Activated T-cell treated with anti-CD3 and anti-CD28 coated beads for 24 hours (primary cell): ENCODE data around the gene MTIF3.

Source experiments
- DNase-seq: peaks from one replicate; pipeline ENCODE4 v3.0.0-alpha.2; 2020; ENCODE audit warnings: low read depth

MTIF3 gene

GRCh38 chr13:27449936-27450828, at the start of gene MTIF3:
MTIF3 (minus strand) TSS chr13:27450564; CDS start chr13:27440448, 10,116 bp downstream.
- DNase-seq: peak; percentile 94

- no peak for DNase-seq
Measured at GRCh38 chr13:27497563-27498230, 47.3 kb upstream of the MTIF3 start.

GRCh38 chr13:27496536-27497273, 46.3 kb upstream of the MTIF3 start:
- DNase-seq: no peak

GRCh38 chr13:27496006-27496405, 45.6 kb upstream of the MTIF3 start:
- DNase-seq: no peak

- no peak for DNase-seq
Measured at GRCh38 chr13:27495551-27495950, 45.2 kb upstream of the MTIF3 start.

- DNase-seq: no peak
Measured at GRCh38 chr13:27493981-27494380, 43.6 kb upstream of the MTIF3 start.

- DNase-seq: no peak
Measured at GRCh38 chr13:27489456-27489855, 39.1 kb upstream of the MTIF3 start.

- DNase-seq: no peak
Measured at GRCh38 chr13:27487776-27488175, 37.4 kb upstream of the MTIF3 start.

- no peak for DNase-seq
Measured at GRCh38 chr13:27483421-27483820, 33.1 kb upstream of the MTIF3 start.

- DNase-seq: no peak
Measured at GRCh38 chr13:27482983-27483382, 32.6 kb upstream of the MTIF3 start.

GRCh38 chr13:27481766-27482165, 31.4 kb upstream of the MTIF3 start:
- DNase-seq: no peak

- DNase-seq: no peak
Measured at GRCh38 chr13:27476943-27477703, 26.8 kb upstream of the MTIF3 start.

- no peak for DNase-seq
Measured at GRCh38 chr13:27474751-27475268, 24.4 kb upstream of the MTIF3 start.

- DNase-seq: no peak
Measured at GRCh38 chr13:27472941-27473340, 22.6 kb upstream of the MTIF3 start.

- DNase-seq: no peak
Measured at GRCh38 chr13:27472441-27472840, 22.1 kb upstream of the MTIF3 start.

GRCh38 chr13:27470075-27470820, 19.9 kb upstream of the MTIF3 start:
- no peak for DNase-seq

GRCh38 chr13:27466513-27466912, 16.1 kb upstream of the MTIF3 start:
- no peak for DNase-seq

GRCh38 chr13:27465611-27466010, 15.2 kb upstream of the MTIF3 start:
- no peak for DNase-seq

- DNase-seq: no peak
Measured at GRCh38 chr13:27463500-27463899, 13.1 kb upstream of the MTIF3 start.

- DNase-seq: no peak
Measured at GRCh38 chr13:27461940-27462584, 11.7 kb upstream of the MTIF3 start.
